Measurements from ENCODE around the gene CFDP1.

CFDP1 gene

DNA sequence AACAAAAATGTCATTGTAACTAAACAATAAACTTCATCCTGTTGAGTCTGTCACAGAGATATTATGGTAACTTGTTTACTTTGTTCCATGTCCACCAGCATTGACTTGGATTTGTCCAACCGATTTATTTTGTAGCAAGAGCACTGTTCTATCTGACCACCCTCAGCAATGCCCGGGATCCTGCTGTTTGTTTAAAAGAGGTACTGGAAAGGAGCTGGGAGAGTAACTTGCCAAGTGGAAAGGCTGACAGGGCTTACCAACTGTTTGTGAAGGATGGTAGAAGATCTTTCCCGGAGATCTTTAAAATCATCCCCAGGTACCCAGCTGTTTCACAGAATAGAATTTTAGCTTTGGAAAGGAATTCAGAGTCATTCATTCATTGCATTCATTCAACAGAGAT is 122.8 kb downstream of the CFDP1 start:
- Histone ChIP-seq H3K36me3 (replicated peaks; ENCODE audit: low read depth, low read length) (no peaks in the 10 kb centered on the region), H3K27ac (ENCODE audit: low read length) (no peak overlapping the region), H3K4me2 (ENCODE audit: low read length) (no peak overlapping the region), H3K79me2 (ENCODE audit: low read length) (no peaks in the 10 kb centered on the region), H3K9ac (ENCODE audit: low read length) (no peak overlapping the region), H4K20me1 (ENCODE audit: insufficient read depth, low read length) (no peaks in the 10 kb centered on the region; the same call in 1 of the 2 replicates), H3K4me3 (ENCODE audit: low read length) (no peak overlapping the region), H3K4me1 (ENCODE audit: low read length) (no peaks in the 10 kb centered on the region), H3K9me3 (ENCODE audit: insufficient read depth, low read length) (no peaks in the 10 kb centered on the region), H3K27me3 (ENCODE audit: low read depth, low read length) (no peaks in the 10 kb centered on the region), H2AFZ (ENCODE audit: low read depth, low read length) (no peak overlapping the region)
- TF ChIP-seq, protein P1, sequence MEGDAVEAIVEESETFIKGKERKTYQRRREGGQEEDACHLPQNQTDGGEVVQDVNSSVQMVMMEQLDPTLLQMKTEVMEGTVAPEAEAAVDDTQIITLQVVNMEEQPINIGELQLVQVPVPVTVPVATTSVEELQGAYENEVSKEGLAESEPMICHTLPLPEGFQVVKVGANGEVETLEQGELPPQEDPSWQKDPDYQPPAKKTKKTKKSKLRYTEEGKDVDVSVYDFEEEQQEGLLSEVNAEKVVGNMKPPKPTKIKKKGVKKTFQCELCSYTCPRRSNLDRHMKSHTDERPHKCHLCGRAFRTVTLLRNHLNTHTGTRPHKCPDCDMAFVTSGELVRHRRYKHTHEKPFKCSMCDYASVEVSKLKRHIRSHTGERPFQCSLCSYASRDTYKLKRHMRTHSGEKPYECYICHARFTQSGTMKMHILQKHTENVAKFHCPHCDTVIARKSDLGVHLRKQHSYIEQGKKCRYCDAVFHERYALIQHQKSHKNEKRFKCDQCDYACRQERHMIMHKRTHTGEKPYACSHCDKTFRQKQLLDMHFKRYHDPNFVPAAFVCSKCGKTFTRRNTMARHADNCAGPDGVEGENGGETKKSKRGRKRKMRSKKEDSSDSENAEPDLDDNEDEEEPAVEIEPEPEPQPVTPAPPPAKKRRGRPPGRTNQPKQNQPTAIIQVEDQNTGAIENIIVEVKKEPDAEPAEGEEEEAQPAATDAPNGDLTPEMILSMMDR (IDR thresholded peaks at IDR 0.05; ENCODE audit: low read depth, low read length) = no peak
- TF ChIP-seq EZH2phosphoT487 (IDR thresholded peaks at IDR 0.05; ENCODE audit: low read depth) = no peak

- H3K27ac ChIP-seq (ENCODE audit: low read length) = no peak overlapping the region
Measured at GRCh38 chr16:75309899-75310430, 123.3 kb downstream of the CFDP1 start.

GRCh38 chr16:75309156-75309555 is 124.1 kb downstream of the CFDP1 start:
- Histone ChIP-seq H4K20me1 (ENCODE audit: insufficient read depth, low read length) (no peaks in the 10 kb centered on the region; the same call in 1 of the 2 replicates), H3K36me3 (replicated peaks; ENCODE audit: low read depth, low read length) (peaks cover 3% of the 10 kb centered on the region), H3K27me3 (ENCODE audit: low read depth, low read length) (no peaks in the 10 kb centered on the region), H3K27ac (ENCODE audit: low read length) (no peak overlapping the region), H3K4me1 (ENCODE audit: low read length) (no peaks in the 10 kb centered on the region), H3K4me3 (ENCODE audit: low read length) (no peak overlapping the region), H3K79me2 (ENCODE audit: low read length) (no peaks in the 10 kb centered on the region), H3K9me3 (ENCODE audit: insufficient read depth, low read length) (no peaks in the 10 kb centered on the region), H3K9ac (ENCODE audit: low read length) (no peak overlapping the region), H2AFZ (ENCODE audit: low read depth, low read length) (no peak overlapping the region), H3K4me2 (ENCODE audit: low read length) (no peak overlapping the region)
- TF ChIP-seq, protein P1 (IDR thresholded peaks at IDR 0.05; ENCODE audit: low read depth, low read length) = no peak
- no peak for TF ChIP-seq EZH2phosphoT487 (IDR thresholded peaks at IDR 0.05; ENCODE audit: low read depth)

More at GRCh38 chr16:75309899-75310430, 123.3 kb downstream of the CFDP1 start:
- Histone ChIP-seq H3K9me3 (ENCODE audit: insufficient read depth, low read length) (no peaks in the 10 kb centered on the region), H3K4me1 (ENCODE audit: low read length) (no peaks in the 10 kb centered on the region), H3K27me3 (ENCODE audit: low read depth, low read length) (no peaks in the 10 kb centered on the region), H2AFZ (ENCODE audit: low read depth, low read length) (no peak overlapping the region), H3K4me2 (ENCODE audit: low read length) (no peak overlapping the region), H3K4me3 (ENCODE audit: low read length) (no peak overlapping the region), H3K79me2 (ENCODE audit: low read length) (no peaks in the 10 kb centered on the region), H4K20me1 (ENCODE audit: insufficient read depth, low read length) (no peaks in the 10 kb centered on the region; the same call in 1 of the 2 replicates), H3K36me3 (replicated peaks; ENCODE audit: low read depth, low read length) (no peaks in the 10 kb centered on the region), H3K9ac (ENCODE audit: low read length) (no peak overlapping the region)
- TF ChIP-seq EZH2phosphoT487 (IDR thresholded peaks at IDR 0.05; ENCODE audit: low read depth) = no peak
- TF ChIP-seq, protein P1 (IDR thresholded peaks at IDR 0.05; ENCODE audit: low read depth, low read length) = no peak

- no peak overlapping the region for H3K4me2 ChIP-seq (ENCODE audit: low read length)
- H3K9ac ChIP-seq (ENCODE audit: low read length) = no peak overlapping the region
- H3K4me3 ChIP-seq (ENCODE audit: low read length) = no peak overlapping the region
- no peak overlapping the region for H2AFZ ChIP-seq (ENCODE audit: low read depth, low read length)
- peaks cover 8% of the 10 kb centered on the region for H3K36me3 ChIP-seq (replicated peaks; ENCODE audit: low read depth, low read length)
- H3K9me3 ChIP-seq (ENCODE audit: insufficient read depth, low read length) = no peaks in the 10 kb centered on the region
- TF ChIP-seq, protein P1 (IDR thresholded peaks at IDR 0.05; ENCODE audit: low read depth, low read length) = no peak
- TF ChIP-seq EZH2phosphoT487 (IDR thresholded peaks at IDR 0.05; ENCODE audit: low read depth) = no peak
- no peaks in the 10 kb centered on the region for H3K79me2 ChIP-seq (ENCODE audit: low read length)
- H4K20me1 ChIP-seq (ENCODE audit: insufficient read depth, low read length) = no peaks in the 10 kb centered on the region; the same call in 1 of the 2 replicates
- no peaks in the 10 kb centered on the region for H3K4me1 ChIP-seq (ENCODE audit: low read length)
- no peaks in the 10 kb centered on the region for H3K27me3 ChIP-seq (ENCODE audit: low read depth, low read length)
- H3K27ac ChIP-seq (ENCODE audit: low read length) = no peak overlapping the region
Measured at GRCh38 chr16:75308011-75308410, 125.3 kb downstream of the CFDP1 start.

Measured in OCI-LY3 (cell line).